ENCODE measurements around the gene MXRA7.

GRCh38 chr17:76673729-76674128, 37.0 kb downstream of the MXRA7 start:
- TF ChIP-seq, protein P1, sequence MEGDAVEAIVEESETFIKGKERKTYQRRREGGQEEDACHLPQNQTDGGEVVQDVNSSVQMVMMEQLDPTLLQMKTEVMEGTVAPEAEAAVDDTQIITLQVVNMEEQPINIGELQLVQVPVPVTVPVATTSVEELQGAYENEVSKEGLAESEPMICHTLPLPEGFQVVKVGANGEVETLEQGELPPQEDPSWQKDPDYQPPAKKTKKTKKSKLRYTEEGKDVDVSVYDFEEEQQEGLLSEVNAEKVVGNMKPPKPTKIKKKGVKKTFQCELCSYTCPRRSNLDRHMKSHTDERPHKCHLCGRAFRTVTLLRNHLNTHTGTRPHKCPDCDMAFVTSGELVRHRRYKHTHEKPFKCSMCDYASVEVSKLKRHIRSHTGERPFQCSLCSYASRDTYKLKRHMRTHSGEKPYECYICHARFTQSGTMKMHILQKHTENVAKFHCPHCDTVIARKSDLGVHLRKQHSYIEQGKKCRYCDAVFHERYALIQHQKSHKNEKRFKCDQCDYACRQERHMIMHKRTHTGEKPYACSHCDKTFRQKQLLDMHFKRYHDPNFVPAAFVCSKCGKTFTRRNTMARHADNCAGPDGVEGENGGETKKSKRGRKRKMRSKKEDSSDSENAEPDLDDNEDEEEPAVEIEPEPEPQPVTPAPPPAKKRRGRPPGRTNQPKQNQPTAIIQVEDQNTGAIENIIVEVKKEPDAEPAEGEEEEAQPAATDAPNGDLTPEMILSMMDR (conservative IDR thresholded peaks at IDR 0.05; ENCODE audit: low read length): no peak
- no peak for TF ChIP-seq EZH2phosphoT487 (IDR thresholded peaks at IDR 0.05; ENCODE audit: borderline replicate concordance, low read depth, low read length)

Measured in OCI-LY7 (cell line).